Ishikawa (cell line): Measurements from ENCODE around the gene SLC25A15.

ENCODE experiments used
- CEBPB ChIP-seq: IDR thresholded peaks from 2 replicates; pipeline ENCODE4 v1.6.1; 2012
- CREB1 ChIP-seq: IDR thresholded peaks from 2 replicates; pipeline ENCODE4 v1.6.1; 2012; ENCODE audit warnings: low read depth
- EGR1 ChIP-seq: IDR thresholded peaks from 2 replicates; pipeline ENCODE4 v1.6.1; 2012
- EP300 ChIP-seq: IDR thresholded peaks from 2 replicates; pipeline ENCODE4 v1.6.1; 2012; ENCODE audit warnings: borderline replicate concordance
- RAD21 ChIP-seq: IDR thresholded peaks from 2 replicates; pipeline ENCODE4 v1.6.1; 2012; ENCODE audit warnings: low read depth
- REST ChIP-seq: IDR thresholded peaks from 2 replicates; pipeline ENCODE4 v1.6.1; 2012; ENCODE audit warnings: low read depth, mild to moderate bottlenecking
- TAF1 ChIP-seq: IDR thresholded peaks from 2 replicates; pipeline ENCODE4 v1.6.1; 2012; ENCODE audit warnings: low read depth, mild to moderate bottlenecking
- TEAD4 ChIP-seq: IDR thresholded peaks from 2 replicates; pipeline ENCODE4 v1.6.1; 2012
- USF1 ChIP-seq: IDR thresholded peaks from 2 replicates; pipeline ENCODE4 v1.6.1; 2012
- YY1 ChIP-seq: IDR thresholded peaks from 2 replicates; pipeline ENCODE4 v1.6.1; 2012; ENCODE audit warnings: low read depth
- TF ChIP-seq, protein P1 (sequence below): IDR thresholded peaks from 2 replicates; pipeline ENCODE4 v1.6.1; 2012

The SLC25A15 gene

DNA sequence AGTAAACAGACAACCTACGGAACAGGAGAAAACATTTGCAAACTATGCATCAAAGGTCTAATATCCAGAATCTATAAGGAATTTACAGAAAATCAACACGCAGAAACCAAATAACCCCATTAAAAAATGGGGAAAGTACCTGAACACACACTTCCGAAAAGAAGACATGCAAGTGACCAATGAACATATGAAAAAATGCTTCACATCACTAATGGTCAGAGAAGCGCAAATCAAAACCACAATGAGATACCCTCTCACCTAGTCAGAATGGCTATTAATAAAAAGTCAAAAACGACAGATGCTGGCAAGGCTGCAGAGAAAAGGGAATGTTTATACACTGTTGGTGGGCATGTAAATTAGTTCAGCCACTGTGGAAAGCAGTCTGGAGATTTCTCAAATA lies 29.5 kb downstream of the SLC25A15 start:
- no peak for TF ChIP-seq TEAD4
- TF ChIP-seq, protein P1, sequence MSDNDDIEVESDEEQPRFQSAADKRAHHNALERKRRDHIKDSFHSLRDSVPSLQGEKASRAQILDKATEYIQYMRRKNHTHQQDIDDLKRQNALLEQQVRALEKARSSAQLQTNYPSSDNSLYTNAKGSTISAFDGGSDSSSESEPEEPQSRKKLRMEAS = no peak
- no peak for TF ChIP-seq CREB1
- TF ChIP-seq REST = no peak
- TF ChIP-seq EP300 = no peak
- no peak for TF ChIP-seq TAF1
- TF ChIP-seq EGR1 = no peak
- no peak for TF ChIP-seq RAD21
- no peak for TF ChIP-seq CEBPB
- no peak for TF ChIP-seq USF1
- no peak for TF ChIP-seq YY1

DNA sequence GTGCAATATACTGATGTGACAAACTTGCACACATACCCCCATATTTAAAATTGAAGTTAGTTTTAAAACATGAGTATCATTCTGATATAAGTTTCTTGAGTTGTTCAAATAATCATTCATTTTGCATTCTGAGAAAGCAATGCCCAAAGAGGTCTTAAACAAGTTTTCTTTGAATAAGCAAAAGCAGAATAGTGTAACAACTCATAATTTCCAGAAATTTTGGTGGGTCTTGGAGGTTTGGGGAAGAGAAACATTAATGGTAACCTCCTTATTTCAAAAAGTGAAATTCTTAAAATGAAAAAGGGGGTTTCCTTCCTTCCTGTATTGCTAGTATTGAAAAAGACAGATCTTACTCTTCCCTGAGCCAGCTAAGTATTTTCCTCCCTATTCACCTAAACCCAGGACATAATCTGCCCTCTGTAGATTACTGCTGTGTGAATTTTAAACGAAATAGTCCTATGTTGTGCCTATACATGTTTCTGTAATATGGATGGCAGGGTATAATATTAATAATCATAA lies 30.4 kb downstream of the SLC25A15 start:
- no peak for TF ChIP-seq CREB1
- TF ChIP-seq TAF1 = no peak
- TF ChIP-seq EP300 = no peak
